Glutamatergic neuron (in vitro differentiated cells): ENCODE results near the gene KRT32. TPM values are rescaled to one million over a fixed set of nuclear protein-coding genes. Genes with fewer than 3 reads are reported as not detected.

ENCODE experiments used
- DNase-seq: peaks from one replicate; pipeline ENCODE4 v3.0.0; 2022
- H3K27ac Mint-ChIP-seq: one replicate; pipeline ENCODE4 v1.8.0; 2020; ENCODE audit warnings: mild to moderate bottlenecking, mixed read lengths, inconsistent platforms; ENCODE audit not compliant: unreplicated experiment
- H3K27me3 Mint-ChIP-seq: one replicate; pipeline ENCODE4 v1.8.0; 2020; ENCODE audit warnings: mild to moderate bottlenecking, moderate library complexity, mixed read lengths, inconsistent platforms; ENCODE audit not compliant: unreplicated experiment
- H3K36me3 Mint-ChIP-seq: one replicate; pipeline ENCODE4 v1.8.0; 2020; ENCODE audit warnings: mild to moderate bottlenecking, mixed read lengths, inconsistent platforms; ENCODE audit not compliant: unreplicated experiment
- H3K4me1 Mint-ChIP-seq: one replicate; pipeline ENCODE4 v1.8.0; 2020; ENCODE audit warnings: mild to moderate bottlenecking, low read depth, mixed read lengths, inconsistent platforms; ENCODE audit not compliant: unreplicated experiment
- H3K4me3 Mint-ChIP-seq: one replicate; pipeline ENCODE4 v1.8.0; 2020; ENCODE audit warnings: mild to moderate bottlenecking, mixed read lengths, inconsistent platforms; ENCODE audit not compliant: unreplicated experiment
- H3K9me3 Mint-ChIP-seq: one replicate; pipeline ENCODE4 v1.8.0; 2020; ENCODE audit warnings: mild to moderate bottlenecking, moderate library complexity, mixed read lengths, inconsistent platforms; ENCODE audit not compliant: unreplicated experiment
- CTCF ChIP-seq: fragments of 200-600 bp; sonication (generic); IDR thresholded peaks from one replicate; pipeline ENCODE4 v1.5.0; 2021; ENCODE audit not compliant: partially characterized antibody, unreplicated experiment
- long read RNA-seq: library from polyadenylated mRNA; unstranded; transcript quantifications from one replicate; pipeline ENCODE4 v2.0.0, GENCODE V29; 2020; ENCODE audit not compliant: unreplicated experiment
- total RNA-seq: library from RNA; stranded (reverse); fragmentation: NEBNext Ultra II Directional; extraction: Animal tissue kit (Norgen Biotek cat#: 25700); gene quantifications from one replicate; pipeline ENCODE4 v1.2.1, GENCODE V29; 2021; ENCODE audit not compliant: unreplicated experiment

KRT32 gene
- not detected for total RNA-seq
- long read RNA-seq, result 0 reads

DNA sequence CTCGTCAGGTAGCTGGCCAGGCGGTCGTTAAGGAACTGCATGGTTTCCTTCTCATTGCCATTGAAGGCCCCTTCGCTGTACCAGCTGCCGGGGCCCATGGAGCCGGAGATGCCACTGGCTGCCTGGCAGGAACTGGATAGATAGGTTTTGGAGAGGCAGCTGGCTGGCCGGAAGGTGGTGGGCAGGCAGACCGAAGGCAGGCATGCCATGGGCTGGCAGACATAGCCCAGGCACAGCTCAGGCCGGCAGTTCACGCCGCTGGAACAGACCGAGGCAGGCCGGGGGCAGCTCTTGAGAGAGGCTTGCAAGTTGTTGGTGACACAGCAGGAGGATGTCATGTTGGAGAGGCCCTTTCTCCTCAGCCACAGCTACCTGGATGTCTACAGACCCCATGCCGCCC lies at the start of gene KRT32:
Gene KRT32 (minus strand): TSS at position 399 of the 400 bp plus-strand sequence. CDS start 61 bp downstream, at position 338.
- Mint-ChIP-seq H3K4me1 (no peaks in the 10 kb centered on the region), H3K36me3 (peaks cover 11% of the 10 kb centered on the region), H3K27me3 (no peaks in the 10 kb centered on the region), H3K27ac (no peak within 1 kb of the TSS), H3K4me3 (no peak within 1 kb of the TSS), H3K9me3 (peaks cover 3% of the 10 kb centered on the region)
- DNase-seq, result no peak
- no peak for TF ChIP-seq CTCF

DNA sequence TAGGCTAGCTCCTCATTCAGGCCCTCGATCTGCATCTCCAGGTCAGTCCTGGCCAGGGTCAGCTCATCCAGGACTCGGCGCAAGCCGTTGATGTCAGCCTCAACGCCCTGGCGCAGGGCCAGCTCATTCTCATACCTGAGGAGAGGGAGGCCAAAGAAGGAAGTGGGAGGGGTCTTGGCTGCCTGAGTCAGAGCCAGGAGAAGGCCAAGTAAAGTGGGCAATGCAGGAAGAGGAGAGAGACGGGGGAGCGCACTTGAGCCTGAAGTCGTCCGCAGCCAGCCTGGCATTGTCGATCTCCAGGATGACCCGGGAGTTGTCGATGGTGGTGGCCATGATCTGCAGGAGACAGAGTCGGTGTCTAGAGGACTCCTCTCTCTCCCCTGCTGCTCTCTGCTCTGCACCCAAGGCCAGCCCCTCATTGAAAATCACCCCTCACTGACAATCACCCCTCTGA lies 49.7 kb upstream of the KRT32 start:
- no peak overlapping the region for H3K27ac Mint-ChIP-seq
- no peaks in the 10 kb centered on the region for H3K36me3 Mint-ChIP-seq
- H3K9me3 Mint-ChIP-seq, result peaks cover 3% of the 10 kb centered on the region

DNA sequence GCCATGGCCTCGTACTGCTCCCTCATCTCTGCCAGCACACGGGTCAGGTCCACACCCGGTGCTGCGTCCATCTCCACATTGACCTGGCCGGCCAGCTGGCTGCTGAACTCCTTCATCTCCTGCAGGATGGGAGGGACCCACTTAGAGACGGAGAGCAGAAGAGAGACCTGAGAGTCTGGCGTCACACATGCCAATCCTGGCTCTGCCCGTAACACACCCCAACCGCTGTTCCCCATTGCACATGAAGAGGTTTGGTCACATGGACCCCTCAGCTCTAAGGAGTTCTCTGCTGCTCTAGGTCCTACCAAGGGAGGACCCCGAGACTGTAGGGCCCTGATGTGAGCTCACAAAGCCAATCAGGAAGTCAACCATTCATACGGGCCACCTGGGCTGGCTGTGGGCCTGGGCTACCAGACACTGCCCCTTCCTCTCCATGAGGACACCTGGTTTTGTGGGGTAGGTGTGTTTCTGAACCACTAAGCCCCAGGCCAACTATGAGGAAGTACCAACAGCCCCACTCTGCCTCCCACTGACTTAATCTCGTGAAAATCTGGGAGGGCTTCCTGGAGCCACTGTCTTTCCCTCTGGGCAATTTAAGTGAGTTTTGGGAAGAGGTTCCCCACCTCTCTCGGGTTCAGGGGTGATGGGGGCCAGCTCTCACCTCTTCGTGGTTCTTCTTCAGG lies 49.1 kb upstream of the KRT32 start:
- H3K4me3 Mint-ChIP-seq, result no peak overlapping the region
- DNase-seq, result no peak
- peaks cover 2% of the 10 kb centered on the region for H3K27me3 Mint-ChIP-seq
- H3K27ac Mint-ChIP-seq, result no peak overlapping the region
- H3K9me3 Mint-ChIP-seq, result peaks cover 3% of the 10 kb centered on the region
- no peaks in the 10 kb centered on the region for H3K4me1 Mint-ChIP-seq
- H3K36me3 Mint-ChIP-seq, result no peaks in the 10 kb centered on the region
- TF ChIP-seq CTCF, result no peak

More for the DNA sequence above, 49.7 kb upstream of the KRT32 start:
- no peak for DNase-seq
- no peak for TF ChIP-seq CTCF
- Mint-ChIP-seq H3K4me1 (no peaks in the 10 kb centered on the region), H3K4me3 (no peak overlapping the region), H3K27me3 (peaks cover 2% of the 10 kb centered on the region)

DNA sequence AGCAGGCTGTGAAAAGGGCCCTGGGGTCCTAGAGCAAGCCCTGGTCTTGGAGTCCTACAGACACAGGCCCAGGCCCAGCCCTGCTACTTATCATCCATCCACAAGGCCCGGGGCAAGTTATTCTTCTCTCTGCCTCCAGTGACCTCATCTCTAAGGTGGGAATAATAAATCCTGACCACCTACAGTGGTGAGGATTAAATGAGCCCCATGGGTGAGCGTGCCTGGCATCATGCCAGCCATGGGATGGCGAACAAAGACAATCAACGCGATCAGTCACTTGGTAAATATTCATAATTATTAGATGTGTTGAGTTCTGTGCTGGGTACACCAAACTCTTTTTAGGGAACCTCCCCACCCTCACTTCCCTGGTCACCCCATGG lies 46.0 kb upstream of the KRT32 start:
- no peaks in the 10 kb centered on the region for H3K36me3 Mint-ChIP-seq
- peaks cover 3% of the 10 kb centered on the region for H3K4me1 Mint-ChIP-seq
- no peak overlapping the region for H3K4me3 Mint-ChIP-seq
- H3K27ac Mint-ChIP-seq, result no peak overlapping the region
- peaks cover 2% of the 10 kb centered on the region for H3K9me3 Mint-ChIP-seq
- no peaks in the 10 kb centered on the region for H3K27me3 Mint-ChIP-seq
- TF ChIP-seq CTCF, result no peak
- no peak for DNase-seq

DNA sequence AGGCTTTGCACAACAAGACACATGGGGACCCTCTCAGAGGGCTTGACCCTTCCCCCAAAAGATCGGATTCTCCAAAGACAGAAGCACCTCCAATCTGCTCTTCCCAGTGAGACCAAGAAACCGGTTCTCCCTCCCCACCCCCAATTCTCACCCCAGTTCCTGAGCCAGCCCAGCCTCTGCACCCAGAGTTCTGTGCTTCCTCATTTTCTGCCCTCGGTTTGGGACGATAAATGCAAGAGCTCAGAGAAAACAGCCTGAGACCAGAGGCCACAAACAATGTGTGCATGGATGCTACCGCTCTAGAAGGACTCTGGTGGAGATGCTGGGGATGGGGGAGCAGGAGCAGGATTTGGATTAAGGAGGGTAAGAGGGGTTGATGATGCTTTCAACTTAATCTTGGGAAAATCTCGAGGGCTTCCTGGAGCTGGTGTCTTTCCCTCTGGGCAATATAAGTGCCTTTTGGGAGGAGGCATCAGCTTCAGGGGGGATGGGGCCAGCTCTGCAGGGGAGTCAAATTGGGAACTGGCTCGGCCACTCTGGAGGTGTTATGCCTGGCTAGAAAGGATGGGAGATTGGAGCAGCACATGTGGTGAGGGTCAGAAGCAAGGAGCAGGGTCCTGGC lies 45.5 kb upstream of the KRT32 start:
- DNase-seq, result no peak
- Mint-ChIP-seq H3K27me3 (no peaks in the 10 kb centered on the region), H3K4me1 (peaks cover 3% of the 10 kb centered on the region), H3K4me3 (no peak overlapping the region), H3K36me3 (no peaks in the 10 kb centered on the region), H3K27ac (no peak overlapping the region), H3K9me3 (peaks cover 2% of the 10 kb centered on the region)
- no peak for TF ChIP-seq CTCF
